PC-9 (cell line): Measurements from ENCODE around the gene MBD5. TPM values are rescaled to one million over a fixed set of nuclear protein-coding genes. Genes with fewer than 3 reads are reported as not detected.

Experiments
- BruUV-seq: library from RNA; stranded (reverse); fragments of 400-500 nt; replicated peaks from 2 replicates; lab custom pipeline; 2021; lab: Mats Ljungman, UMichigan
- CTCF ChIA-PET: fragments of 300-600 bp; sonication (Branson Sonifier 250); formaldehyde crosslinking; loops from one replicate; lab custom pipeline; 2022; ENCODE audit warnings: antibody characterized with exemption; lab: Charles Lee
- POLR2A ChIA-PET: fragments of 300-600 bp; sonication (Branson Sonifier 250); formaldehyde crosslinking; loops from one replicate; lab custom pipeline; 2022; ENCODE audit warnings: antibody characterized with exemption; ENCODE audit not compliant: unreplicated experiment; lab: Charles Lee
- DNase-seq, 2 experiments: peaks; one replicate each; pipeline versions ENCODE4 v3.0.0 to v3.0.0-alpha.2; 2015 to 2022; ENCODE audit warnings: mixed read lengths in 1 of 2
- H2AFZ ChIP-seq: fragments of 200-600 bp; sonication (generic); 2 replicates; pipeline ENCODE4 v1.8.1; 2017; ENCODE audit warnings: antibody characterized with exemption
- H3F3A ChIP-seq: fragments of 200-600 bp; sonication (generic); 2 replicates; pipeline ENCODE4 v1.8.1; 2017; ENCODE audit warnings: antibody characterized with exemption, mild to moderate bottlenecking, low read depth; ENCODE audit not compliant: insufficient read depth
- H3K27ac ChIP-seq: fragments of 200-600 bp; sonication (generic); 2 replicates; pipeline ENCODE4 v1.6.1; 2016; ENCODE audit warnings: mixed run types
- H3K27me3 ChIP-seq: fragments of 200-600 bp; sonication (generic); 2 replicates; pipeline ENCODE4 v1.6.1; 2016; ENCODE audit warnings: low read depth, mixed run types; ENCODE audit not compliant: insufficient read depth
- H3K36me3 ChIP-seq: fragments of 200-600 bp; sonication (generic); 2 replicates; pipeline ENCODE4 v1.6.1; 2016; ENCODE audit warnings: low read depth, mixed run types
- H3K4me1 ChIP-seq: fragments of 200-600 bp; sonication (generic); replicated peaks from 2 replicates; pipeline ENCODE4 v1.6.1; 2016; ENCODE audit warnings: mixed run types; ENCODE audit not compliant: insufficient read depth
- H3K4me2 ChIP-seq: fragments of 200-600 bp; sonication (generic); 2 replicates; pipeline ENCODE4 v1.6.1; 2017; ENCODE audit warnings: mixed run types
- H3K4me3 ChIP-seq: fragments of 200-600 bp; sonication (generic); 2 replicates; pipeline ENCODE4 v1.6.1; 2016; ENCODE audit warnings: mixed run types
- H3K79me2 ChIP-seq: fragments of 200-600 bp; sonication (generic); 2 replicates; pipeline ENCODE4 v1.6.1; 2017; ENCODE audit warnings: low read depth, mixed run types
- H3K9me2 ChIP-seq: fragments of 200-600 bp; sonication (generic); 2 replicates; pipeline ENCODE4 v1.8.1; 2017; ENCODE audit warnings: mild to moderate bottlenecking; ENCODE audit not compliant: insufficient read depth
- H3K9me3 ChIP-seq: fragments of 200-600 bp; sonication (generic); 2 replicates; pipeline ENCODE4 v1.8.1; 2016; ENCODE audit warnings: low read depth; ENCODE audit not compliant: insufficient read depth
- H4K20me1 ChIP-seq: fragments of 200-600 bp; sonication (generic); 2 replicates; pipeline ENCODE4 v1.8.1; 2017; ENCODE audit not compliant: insufficient read depth
- EZH2 ChIP-seq: fragments of 200-600 bp; sonication (generic); IDR thresholded peaks from 2 replicates; pipeline ENCODE4 v1.8.0; 2017; ENCODE audit warnings: antibody characterized with exemption, low read depth
- intact Hi-C: fragments of 100-400 bp; cut with micrococcal nuclease; formaldehyde crosslinking; loops from one replicate; pipeline ENCODE4 v1.10.0; 2022; ENCODE audit not compliant: unreplicated experiment
- total RNA-seq: library from RNA; stranded (reverse); gene quantifications from 2 replicates; pipeline ENCODE4 v1.2.3, GENCODE V29; 2021
- TF ChIP-seq, protein P1 (sequence below): fragments of 200-600 bp; sonication (generic); conservative IDR thresholded peaks from 2 replicates; pipeline ENCODE4 v1.6.1; 2017; ENCODE audit warnings: mixed run types, antibody characterized with exemption, mild to moderate bottlenecking, moderate library complexity

Gene MBD5
- total RNA-seq, 1 experiment from 2014 or later = 46.5 TPM

DNA sequence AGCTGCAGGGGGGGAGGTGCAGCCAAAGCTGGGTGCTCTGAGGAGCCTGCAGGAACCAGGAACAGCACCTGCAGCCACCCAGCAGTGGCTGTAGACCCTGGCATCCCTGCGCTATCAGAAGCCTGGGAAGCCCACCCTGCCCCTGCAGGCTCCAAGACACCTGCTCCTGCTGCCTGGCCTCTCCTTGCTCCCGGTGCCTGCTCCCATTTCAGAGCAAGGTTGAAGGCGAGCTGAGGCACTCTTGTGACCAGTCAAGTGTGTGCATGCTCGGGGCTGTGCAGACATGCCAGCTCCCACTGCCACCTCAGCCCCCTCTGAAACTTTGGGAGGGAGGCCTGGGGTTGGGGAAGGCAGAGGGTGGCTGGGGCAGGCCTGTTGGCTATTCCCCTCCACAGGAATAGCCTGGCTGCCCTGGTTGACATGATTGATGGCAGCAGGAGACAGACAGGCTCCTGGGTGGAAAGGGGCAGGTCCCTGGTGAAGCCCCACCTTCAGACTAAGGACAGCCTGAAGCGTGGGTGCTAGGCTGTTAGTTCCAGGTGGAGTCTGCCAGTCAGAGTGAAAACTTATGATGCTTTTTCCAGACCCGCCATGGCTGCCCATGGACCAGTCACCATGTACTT lies 151.4 kb downstream of the MBD5 start:
- CTCF ChIA-PET = no interaction called here
- Histone ChIP-seq H4K20me1 (no peaks in the 10 kb centered on the region), H3K9me2 (no peaks in the 10 kb centered on the region), H3K27ac (no peak overlapping the region), H3K36me3 (no peaks in the 10 kb centered on the region), H2AFZ (no peak overlapping the region), H3K27me3 (no peaks in the 10 kb centered on the region), H3K4me2 (no peak overlapping the region), H3F3A (no peaks in the 10 kb centered on the region), H3K4me3 (no peak overlapping the region), H3K9me3 (no peaks in the 10 kb centered on the region), H3K4me1 (no peaks in the 10 kb centered on the region), H3K79me2 (no peaks in the 10 kb centered on the region)
- BruUV-seq = no TSS peak
- intact Hi-C loops = no loop called here
- no peak for DNase-seq
- POLR2A ChIA-PET = no interaction called here
- TF ChIP-seq EZH2 = no peak
- TF ChIP-seq, protein P1, sequence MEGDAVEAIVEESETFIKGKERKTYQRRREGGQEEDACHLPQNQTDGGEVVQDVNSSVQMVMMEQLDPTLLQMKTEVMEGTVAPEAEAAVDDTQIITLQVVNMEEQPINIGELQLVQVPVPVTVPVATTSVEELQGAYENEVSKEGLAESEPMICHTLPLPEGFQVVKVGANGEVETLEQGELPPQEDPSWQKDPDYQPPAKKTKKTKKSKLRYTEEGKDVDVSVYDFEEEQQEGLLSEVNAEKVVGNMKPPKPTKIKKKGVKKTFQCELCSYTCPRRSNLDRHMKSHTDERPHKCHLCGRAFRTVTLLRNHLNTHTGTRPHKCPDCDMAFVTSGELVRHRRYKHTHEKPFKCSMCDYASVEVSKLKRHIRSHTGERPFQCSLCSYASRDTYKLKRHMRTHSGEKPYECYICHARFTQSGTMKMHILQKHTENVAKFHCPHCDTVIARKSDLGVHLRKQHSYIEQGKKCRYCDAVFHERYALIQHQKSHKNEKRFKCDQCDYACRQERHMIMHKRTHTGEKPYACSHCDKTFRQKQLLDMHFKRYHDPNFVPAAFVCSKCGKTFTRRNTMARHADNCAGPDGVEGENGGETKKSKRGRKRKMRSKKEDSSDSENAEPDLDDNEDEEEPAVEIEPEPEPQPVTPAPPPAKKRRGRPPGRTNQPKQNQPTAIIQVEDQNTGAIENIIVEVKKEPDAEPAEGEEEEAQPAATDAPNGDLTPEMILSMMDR = no peak

DNA sequence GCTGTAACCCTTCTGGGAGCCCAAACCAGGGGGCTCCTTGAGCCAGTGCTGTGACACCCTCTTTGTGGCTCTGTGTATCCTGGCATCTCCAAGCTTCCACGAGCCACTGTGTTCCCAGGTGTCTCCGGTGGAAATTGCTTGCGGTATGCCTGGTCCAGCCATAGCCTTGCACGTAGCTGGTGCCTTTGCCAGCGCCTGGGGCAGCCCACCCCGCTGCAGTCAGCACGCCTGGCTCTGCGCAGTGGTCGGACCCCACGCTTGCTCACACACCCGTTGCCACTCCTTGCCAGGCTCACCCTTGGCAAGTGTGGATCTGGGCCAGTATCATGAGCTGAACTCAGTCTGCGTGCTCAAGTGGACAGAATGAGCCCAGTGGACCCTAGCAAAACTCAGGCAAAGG lies 152.3 kb downstream of the MBD5 start:
- ChIA-PET POLR2A (no interaction called here), CTCF (no interaction called here)
- Histone ChIP-seq H3K9me2 (no peaks in the 10 kb centered on the region), H3F3A (no peaks in the 10 kb centered on the region), H3K36me3 (no peaks in the 10 kb centered on the region), H4K20me1 (no peaks in the 10 kb centered on the region), H3K27me3 (no peaks in the 10 kb centered on the region), H3K9me3 (no peaks in the 10 kb centered on the region), H3K27ac (no peak overlapping the region), H3K4me2 (no peak overlapping the region), H3K4me3 (no peak overlapping the region), H3K4me1 (no peaks in the 10 kb centered on the region), H3K79me2 (no peaks in the 10 kb centered on the region), H2AFZ (no peak overlapping the region)
- intact Hi-C loops = no loop called here
- DNase-seq = no peak
- no TSS peak for BruUV-seq
- TF ChIP-seq, protein P1 = no peak
- TF ChIP-seq EZH2 = no peak

DNA sequence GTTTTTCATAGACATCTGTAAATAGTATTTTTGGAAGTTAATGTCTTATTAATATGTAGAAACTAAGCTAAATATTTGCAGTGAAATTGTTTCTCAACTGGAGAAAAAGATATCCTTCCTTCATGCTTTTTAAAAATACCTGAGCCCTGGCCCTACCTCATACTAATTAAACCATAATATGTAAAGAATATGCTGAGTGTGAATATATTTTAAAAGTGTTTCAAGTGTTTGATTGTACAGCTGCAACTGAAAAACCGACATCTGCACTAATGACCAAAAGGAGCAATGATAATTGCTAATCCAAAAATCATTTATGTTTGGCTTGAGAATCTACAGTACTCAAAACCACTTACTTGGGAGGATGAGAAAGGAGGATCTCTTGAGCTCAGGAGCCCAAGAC lies 156.7 kb downstream of the MBD5 start:
- TF ChIP-seq, protein P1 = no peak
- no peak for TF ChIP-seq EZH2
- no peak overlapping the region for H3K4me3 ChIP-seq
- H4K20me1 ChIP-seq = no peaks in the 10 kb centered on the region
- BruUV-seq = no TSS peak
- H3K9me2 ChIP-seq = no peaks in the 10 kb centered on the region
- H3K27ac ChIP-seq = no peak overlapping the region
- ChIA-PET POLR2A (no interaction called here), CTCF (no interaction called here)
- no peaks in the 10 kb centered on the region for H3F3A ChIP-seq
- H3K4me2 ChIP-seq = no peak overlapping the region
- no peaks in the 10 kb centered on the region for H3K9me3 ChIP-seq
- no peak overlapping the region for H2AFZ ChIP-seq
- H3K27me3 ChIP-seq = no peaks in the 10 kb centered on the region
- H3K36me3 ChIP-seq = no peaks in the 10 kb centered on the region
- no peak for DNase-seq
- no peaks in the 10 kb centered on the region for H3K4me1 ChIP-seq
- no peaks in the 10 kb centered on the region for H3K79me2 ChIP-seq
- intact Hi-C loops = no loop called here
